WTC11 (cell line): ENCODE measurements around the gene STAC. TPM values are rescaled to one million over a fixed set of nuclear protein-coding genes. Genes with fewer than 3 reads are reported as not detected.

ENCODE experiments used
- ATAC-seq: fragments of 200-7000 bp; cut with Tn5 transposase; 2 replicates; pipeline ENCODE4 v1.10.0; 2021; ENCODE audit warnings: mild to moderate bottlenecking, moderate library complexity
- CTCF ChIA-PET: fragments of 300-600 bp; sonication (Branson Sonifier 250); formaldehyde crosslinking; loops from one replicate; lab custom pipeline; 2021; ENCODE audit warnings: antibody characterized with exemption; lab: Charles Lee
- POLR2A ChIA-PET: fragments of 350-600 bp; sonication (Branson Sonifier 250); formaldehyde crosslinking; loops from one replicate; lab custom pipeline; 2021; ENCODE audit warnings: antibody characterized with exemption; lab: Charles Lee
- DNase-seq: peaks from one replicate; pipeline ENCODE4 v3.0.0; 2021; ENCODE audit warnings: low spot score
- H3K27ac Mint-ChIP-seq: 2 replicates; pipeline ENCODE4 v1.8.0; 2021; ENCODE audit warnings: mixed read lengths
- H3K27me3 Mint-ChIP-seq: 2 replicates; pipeline ENCODE4 v1.8.0; 2021; ENCODE audit warnings: low read depth, mild to moderate bottlenecking, moderate library complexity, mixed read lengths
- H3K36me3 Mint-ChIP-seq: 2 replicates; pipeline ENCODE4 v1.8.0; 2021; ENCODE audit warnings: mixed read lengths
- H3K4me1 Mint-ChIP-seq: 2 replicates; pipeline ENCODE4 v1.8.0; 2022; ENCODE audit warnings: mixed read lengths
- H3K4me3 Mint-ChIP-seq: 2 replicates; pipeline ENCODE4 v1.8.0; 2021; ENCODE audit warnings: mild to moderate bottlenecking, moderate library complexity, mixed read lengths
- H3K9me3 Mint-ChIP-seq: 2 replicates; pipeline ENCODE4 v1.8.0; 2021; ENCODE audit warnings: mixed read lengths
- CBFB ChIP-seq: sonication (generic); formaldehyde crosslinking; IDR thresholded peaks from 2 replicates; pipeline ENCODE4 v1.8.1; 2022; ENCODE audit warnings: mild to moderate bottlenecking, low read depth, missing genetic modification reagents
- FOXJ3 ChIP-seq: sonication (generic); formaldehyde crosslinking; IDR thresholded peaks from 2 replicates; pipeline ENCODE4 v1.9.0; 2021; ENCODE audit warnings: missing genetic modification reagents, mild to moderate bottlenecking, borderline replicate concordance
- GABPB1 ChIP-seq: sonication (generic); formaldehyde crosslinking; IDR thresholded peaks from 2 replicates; pipeline ENCODE4 v1.8.1; 2023; ENCODE audit warnings: mild to moderate bottlenecking, missing genetic modification reagents
- MYBL2 ChIP-seq: sonication (generic); formaldehyde crosslinking; IDR thresholded peaks from 2 replicates; pipeline ENCODE4 v1.8.1; 2023; ENCODE audit warnings: mild to moderate bottlenecking, moderate library complexity, missing genetic modification reagents
- NR1H2 ChIP-seq: sonication (generic); formaldehyde crosslinking; IDR thresholded peaks from 2 replicates; pipeline ENCODE4 v1.9.0; 2021; ENCODE audit warnings: mild to moderate bottlenecking, moderate library complexity, missing genetic modification reagents
- RELA ChIP-seq: sonication (generic); formaldehyde crosslinking; IDR thresholded peaks from 2 replicates; pipeline ENCODE4 v1.8.1; 2022; ENCODE audit warnings: missing genetic modification reagents, mild to moderate bottlenecking, borderline replicate concordance
- SOX15 ChIP-seq: fragments of 250-450 bp; sonication (Bioruptor Pico); IDR thresholded peaks from 2 replicates; pipeline ENCODE4 v1.9.0; 2021; ENCODE audit warnings: mild to moderate bottlenecking
- TCF7 ChIP-seq: sonication (generic); formaldehyde crosslinking; IDR thresholded peaks from 2 replicates; pipeline ENCODE4 v1.8.0; 2022; ENCODE audit warnings: mild to moderate bottlenecking, low read depth, missing genetic modification reagents, moderate library complexity
- ZNF121 ChIP-seq: sonication (generic); formaldehyde crosslinking; IDR thresholded peaks from 2 replicates; pipeline ENCODE4 v1.8.0; 2023; ENCODE audit warnings: missing genetic modification reagents
- total RNA-seq: library from RNA; stranded (reverse); gene quantifications from 3 replicates; pipeline ENCODE4 v1.2.3, GENCODE V29; 2021
- TF ChIP-seq, protein P1 (sequence below): sonication (generic); formaldehyde crosslinking; conservative IDR thresholded peaks from 2 replicates; pipeline ENCODE4 v1.8.1; 2023; ENCODE audit warnings: mild to moderate bottlenecking, low read depth, missing genetic modification reagents, moderate library complexity
- TF ChIP-seq, protein P2 (sequence below): sonication (generic); formaldehyde crosslinking; IDR thresholded peaks from 2 replicates; pipeline ENCODE4 v1.8.1; 2023; ENCODE audit warnings: mild to moderate bottlenecking, moderate library complexity, missing genetic modification reagents
- TF ChIP-seq, protein P3 (sequence below): sonication (generic); formaldehyde crosslinking; IDR thresholded peaks from 2 replicates; pipeline ENCODE4 v1.8.1; 2023; ENCODE audit warnings: mild to moderate bottlenecking, missing genetic modification reagents
- TF ChIP-seq, protein P4 (sequence below): sonication (generic); formaldehyde crosslinking; IDR thresholded peaks from 2 replicates; pipeline ENCODE4 v1.8.0; 2022; ENCODE audit warnings: mild to moderate bottlenecking, missing genetic modification reagents
- TF ChIP-seq, protein P5 (sequence below): fragments of 200-600 bp; IDR thresholded peaks from 2 replicates; pipeline ENCODE4 v1.8.0; 2022; ENCODE audit warnings: antibody characterized with exemption
- TF ChIP-seq, protein P6 (sequence below): sonication (generic); formaldehyde crosslinking; IDR thresholded peaks from 2 replicates; pipeline ENCODE4 v1.8.1; 2023; ENCODE audit warnings: mild to moderate bottlenecking, missing genetic modification reagents, moderate library complexity
- TF ChIP-seq, protein P7 (sequence below): fragments of 250-450 bp; sonication (Bioruptor Pico); IDR thresholded peaks from 2 replicates; pipeline ENCODE4 v1.9.0; 2021; ENCODE audit warnings: moderate library complexity, mild to moderate bottlenecking, inconsistent platforms, borderline replicate concordance
- TF ChIP-seq, protein P8 (sequence below): sonication (generic); formaldehyde crosslinking; IDR thresholded peaks from 2 replicates; pipeline ENCODE4 v1.8.1; 2023; ENCODE audit warnings: mild to moderate bottlenecking, missing genetic modification reagents
- TF ChIP-seq, protein P9 (sequence below): fragments of 250-450 bp; sonication (Bioruptor Pico); IDR thresholded peaks from 2 replicates; pipeline ENCODE4 v1.9.0; 2021; ENCODE audit warnings: mild to moderate bottlenecking, borderline replicate concordance

The STAC gene
- total RNA-seq, 1 experiment from 2014 or later: 5.6 TPM

DNA sequence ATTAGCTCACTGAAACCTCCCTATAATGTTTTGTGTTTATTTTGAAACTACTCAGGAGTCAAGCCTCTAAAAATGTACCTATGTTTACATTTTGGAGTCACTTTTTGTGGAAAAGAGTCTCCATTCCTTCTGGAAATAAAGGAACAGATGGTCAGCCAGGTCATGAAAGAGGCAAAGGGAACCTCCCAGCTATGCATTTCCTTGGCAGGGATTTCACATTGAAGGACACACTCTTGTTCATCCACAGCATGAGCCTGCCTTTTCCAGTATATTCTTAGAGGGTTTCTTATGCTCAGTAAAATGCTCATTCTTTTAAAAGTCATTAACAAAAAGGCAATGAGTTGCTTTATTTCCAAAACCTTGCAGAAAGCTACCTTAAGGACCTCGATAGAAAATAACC lies 20.8 kb downstream of the STAC start (continued):
- TF ChIP-seq, protein P1, sequence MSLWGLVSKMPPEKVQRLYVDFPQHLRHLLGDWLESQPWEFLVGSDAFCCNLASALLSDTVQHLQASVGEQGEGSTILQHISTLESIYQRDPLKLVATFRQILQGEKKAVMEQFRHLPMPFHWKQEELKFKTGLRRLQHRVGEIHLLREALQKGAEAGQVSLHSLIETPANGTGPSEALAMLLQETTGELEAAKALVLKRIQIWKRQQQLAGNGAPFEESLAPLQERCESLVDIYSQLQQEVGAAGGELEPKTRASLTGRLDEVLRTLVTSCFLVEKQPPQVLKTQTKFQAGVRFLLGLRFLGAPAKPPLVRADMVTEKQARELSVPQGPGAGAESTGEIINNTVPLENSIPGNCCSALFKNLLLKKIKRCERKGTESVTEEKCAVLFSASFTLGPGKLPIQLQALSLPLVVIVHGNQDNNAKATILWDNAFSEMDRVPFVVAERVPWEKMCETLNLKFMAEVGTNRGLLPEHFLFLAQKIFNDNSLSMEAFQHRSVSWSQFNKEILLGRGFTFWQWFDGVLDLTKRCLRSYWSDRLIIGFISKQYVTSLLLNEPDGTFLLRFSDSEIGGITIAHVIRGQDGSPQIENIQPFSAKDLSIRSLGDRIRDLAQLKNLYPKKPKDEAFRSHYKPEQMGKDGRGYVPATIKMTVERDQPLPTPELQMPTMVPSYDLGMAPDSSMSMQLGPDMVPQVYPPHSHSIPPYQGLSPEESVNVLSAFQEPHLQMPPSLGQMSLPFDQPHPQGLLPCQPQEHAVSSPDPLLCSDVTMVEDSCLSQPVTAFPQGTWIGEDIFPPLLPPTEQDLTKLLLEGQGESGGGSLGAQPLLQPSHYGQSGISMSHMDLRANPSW (CRISPR knock-in tag): no peak

DNA sequence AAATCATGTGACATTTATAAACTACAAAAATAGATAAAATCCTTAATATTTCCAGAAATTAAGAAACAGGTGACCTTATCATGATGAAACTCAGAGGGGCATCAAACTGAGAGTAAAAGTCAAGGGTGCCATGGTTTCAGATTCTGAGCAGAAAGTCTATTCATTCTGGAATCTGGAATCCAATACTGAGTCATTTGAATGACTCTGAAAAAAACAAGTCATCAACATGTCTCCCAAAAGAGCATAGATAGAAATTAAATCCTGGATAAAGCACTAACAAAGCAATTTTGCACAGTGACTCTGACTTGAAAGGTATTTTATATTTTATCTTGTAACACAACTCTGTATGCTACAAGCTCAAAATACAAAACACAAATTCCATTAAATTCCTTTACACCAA lies 23.4 kb downstream of the STAC start:
- Mint-ChIP-seq H3K4me1 (0 out of 2 replicates have a peak, but pooled peaks cover 7% of the 10 kb centered on the region), H3K36me3 (no peaks in the 10 kb centered on the region), H3K9me3 (no peaks in the 10 kb centered on the region), H3K27ac (no peak overlapping the region), H3K27me3 (no peaks in the 10 kb centered on the region), H3K4me3 (no peak overlapping the region)
- CTCF ChIA-PET: no interaction called here
- POLR2A ChIA-PET: no interaction called here
- TF ChIP-seq, protein P2, sequence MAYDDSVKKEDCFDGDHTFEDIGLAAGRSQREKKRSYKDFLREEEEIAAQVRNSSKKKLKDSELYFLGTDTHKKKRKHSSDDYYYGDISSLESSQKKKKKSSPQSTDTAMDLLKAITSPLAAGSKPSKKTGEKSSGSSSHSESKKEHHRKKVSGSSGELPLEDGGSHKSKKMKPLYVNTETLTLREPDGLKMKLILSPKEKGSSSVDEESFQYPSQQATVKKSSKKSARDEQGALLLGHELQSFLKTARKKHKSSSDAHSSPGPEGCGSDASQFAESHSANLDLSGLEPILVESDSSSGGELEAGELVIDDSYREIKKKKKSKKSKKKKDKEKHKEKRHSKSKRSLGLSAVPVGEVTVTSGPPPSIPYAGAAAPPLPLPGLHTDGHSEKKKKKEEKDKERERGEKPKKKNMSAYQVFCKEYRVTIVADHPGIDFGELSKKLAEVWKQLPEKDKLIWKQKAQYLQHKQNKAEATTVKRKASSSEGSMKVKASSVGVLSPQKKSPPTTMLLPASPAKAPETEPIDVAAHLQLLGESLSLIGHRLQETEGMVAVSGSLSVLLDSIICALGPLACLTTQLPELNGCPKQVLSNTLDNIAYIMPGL (CRISPR knock-in tag): no peak
- no peak for TF ChIP-seq ZNF121
- TF ChIP-seq FOXJ3: no peak
- TF ChIP-seq, protein P3, sequence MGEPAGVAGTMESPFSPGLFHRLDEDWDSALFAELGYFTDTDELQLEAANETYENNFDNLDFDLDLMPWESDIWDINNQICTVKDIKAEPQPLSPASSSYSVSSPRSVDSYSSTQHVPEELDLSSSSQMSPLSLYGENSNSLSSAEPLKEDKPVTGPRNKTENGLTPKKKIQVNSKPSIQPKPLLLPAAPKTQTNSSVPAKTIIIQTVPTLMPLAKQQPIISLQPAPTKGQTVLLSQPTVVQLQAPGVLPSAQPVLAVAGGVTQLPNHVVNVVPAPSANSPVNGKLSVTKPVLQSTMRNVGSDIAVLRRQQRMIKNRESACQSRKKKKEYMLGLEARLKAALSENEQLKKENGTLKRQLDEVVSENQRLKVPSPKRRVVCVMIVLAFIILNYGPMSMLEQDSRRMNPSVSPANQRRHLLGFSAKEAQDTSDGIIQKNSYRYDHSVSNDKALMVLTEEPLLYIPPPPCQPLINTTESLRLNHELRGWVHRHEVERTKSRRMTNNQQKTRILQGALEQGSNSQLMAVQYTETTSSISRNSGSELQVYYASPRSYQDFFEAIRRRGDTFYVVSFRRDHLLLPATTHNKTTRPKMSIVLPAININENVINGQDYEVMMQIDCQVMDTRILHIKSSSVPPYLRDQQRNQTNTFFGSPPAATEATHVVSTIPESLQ: no peak
- TF ChIP-seq GABPB1 (CRISPR knock-in tag): no peak
- TF ChIP-seq TCF7 (CRISPR knock-in tag): no peak
- TF ChIP-seq, protein P4, sequence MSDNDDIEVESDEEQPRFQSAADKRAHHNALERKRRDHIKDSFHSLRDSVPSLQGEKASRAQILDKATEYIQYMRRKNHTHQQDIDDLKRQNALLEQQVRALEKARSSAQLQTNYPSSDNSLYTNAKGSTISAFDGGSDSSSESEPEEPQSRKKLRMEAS (CRISPR knock-in tag): no peak
- TF ChIP-seq, protein P5, sequence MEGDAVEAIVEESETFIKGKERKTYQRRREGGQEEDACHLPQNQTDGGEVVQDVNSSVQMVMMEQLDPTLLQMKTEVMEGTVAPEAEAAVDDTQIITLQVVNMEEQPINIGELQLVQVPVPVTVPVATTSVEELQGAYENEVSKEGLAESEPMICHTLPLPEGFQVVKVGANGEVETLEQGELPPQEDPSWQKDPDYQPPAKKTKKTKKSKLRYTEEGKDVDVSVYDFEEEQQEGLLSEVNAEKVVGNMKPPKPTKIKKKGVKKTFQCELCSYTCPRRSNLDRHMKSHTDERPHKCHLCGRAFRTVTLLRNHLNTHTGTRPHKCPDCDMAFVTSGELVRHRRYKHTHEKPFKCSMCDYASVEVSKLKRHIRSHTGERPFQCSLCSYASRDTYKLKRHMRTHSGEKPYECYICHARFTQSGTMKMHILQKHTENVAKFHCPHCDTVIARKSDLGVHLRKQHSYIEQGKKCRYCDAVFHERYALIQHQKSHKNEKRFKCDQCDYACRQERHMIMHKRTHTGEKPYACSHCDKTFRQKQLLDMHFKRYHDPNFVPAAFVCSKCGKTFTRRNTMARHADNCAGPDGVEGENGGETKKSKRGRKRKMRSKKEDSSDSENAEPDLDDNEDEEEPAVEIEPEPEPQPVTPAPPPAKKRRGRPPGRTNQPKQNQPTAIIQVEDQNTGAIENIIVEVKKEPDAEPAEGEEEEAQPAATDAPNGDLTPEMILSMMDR: no peak
- TF ChIP-seq, protein P6, sequence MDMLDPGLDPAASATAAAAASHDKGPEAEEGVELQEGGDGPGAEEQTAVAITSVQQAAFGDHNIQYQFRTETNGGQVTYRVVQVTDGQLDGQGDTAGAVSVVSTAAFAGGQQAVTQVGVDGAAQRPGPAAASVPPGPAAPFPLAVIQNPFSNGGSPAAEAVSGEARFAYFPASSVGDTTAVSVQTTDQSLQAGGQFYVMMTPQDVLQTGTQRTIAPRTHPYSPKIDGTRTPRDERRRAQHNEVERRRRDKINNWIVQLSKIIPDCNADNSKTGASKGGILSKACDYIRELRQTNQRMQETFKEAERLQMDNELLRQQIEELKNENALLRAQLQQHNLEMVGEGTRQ (CRISPR knock-in tag): no peak
- no peak for TF ChIP-seq NR1H2 (CRISPR knock-in tag)
- TF ChIP-seq, protein P7, sequence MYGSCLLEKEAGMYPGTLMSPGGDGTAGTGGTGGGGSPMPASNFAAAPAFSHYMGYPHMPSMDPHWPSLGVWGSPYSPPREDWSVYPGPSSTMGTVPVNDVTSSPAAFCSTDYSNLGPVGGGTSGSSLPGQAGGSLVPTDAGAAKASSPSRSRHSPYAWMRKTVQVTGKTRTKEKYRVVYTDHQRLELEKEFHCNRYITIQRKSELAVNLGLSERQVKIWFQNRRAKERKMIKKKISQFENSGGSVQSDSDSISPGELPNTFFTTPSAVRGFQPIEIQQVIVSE (CRISPR knock-in tag): no peak
- TF ChIP-seq MYBL2 (CRISPR knock-in tag): no peak
- TF ChIP-seq CBFB: no peak
- no peak for TF ChIP-seq RELA (CRISPR knock-in tag)
- TF ChIP-seq, protein P8, sequence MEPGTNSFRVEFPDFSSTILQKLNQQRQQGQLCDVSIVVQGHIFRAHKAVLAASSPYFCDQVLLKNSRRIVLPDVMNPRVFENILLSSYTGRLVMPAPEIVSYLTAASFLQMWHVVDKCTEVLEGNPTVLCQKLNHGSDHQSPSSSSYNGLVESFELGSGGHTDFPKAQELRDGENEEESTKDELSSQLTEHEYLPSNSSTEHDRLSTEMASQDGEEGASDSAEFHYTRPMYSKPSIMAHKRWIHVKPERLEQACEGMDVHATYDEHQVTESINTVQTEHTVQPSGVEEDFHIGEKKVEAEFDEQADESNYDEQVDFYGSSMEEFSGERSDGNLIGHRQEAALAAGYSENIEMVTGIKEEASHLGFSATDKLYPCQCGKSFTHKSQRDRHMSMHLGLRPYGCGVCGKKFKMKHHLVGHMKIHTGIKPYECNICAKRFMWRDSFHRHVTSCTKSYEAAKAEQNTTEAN (CRISPR knock-in tag): no peak
- TF ChIP-seq, protein P9, sequence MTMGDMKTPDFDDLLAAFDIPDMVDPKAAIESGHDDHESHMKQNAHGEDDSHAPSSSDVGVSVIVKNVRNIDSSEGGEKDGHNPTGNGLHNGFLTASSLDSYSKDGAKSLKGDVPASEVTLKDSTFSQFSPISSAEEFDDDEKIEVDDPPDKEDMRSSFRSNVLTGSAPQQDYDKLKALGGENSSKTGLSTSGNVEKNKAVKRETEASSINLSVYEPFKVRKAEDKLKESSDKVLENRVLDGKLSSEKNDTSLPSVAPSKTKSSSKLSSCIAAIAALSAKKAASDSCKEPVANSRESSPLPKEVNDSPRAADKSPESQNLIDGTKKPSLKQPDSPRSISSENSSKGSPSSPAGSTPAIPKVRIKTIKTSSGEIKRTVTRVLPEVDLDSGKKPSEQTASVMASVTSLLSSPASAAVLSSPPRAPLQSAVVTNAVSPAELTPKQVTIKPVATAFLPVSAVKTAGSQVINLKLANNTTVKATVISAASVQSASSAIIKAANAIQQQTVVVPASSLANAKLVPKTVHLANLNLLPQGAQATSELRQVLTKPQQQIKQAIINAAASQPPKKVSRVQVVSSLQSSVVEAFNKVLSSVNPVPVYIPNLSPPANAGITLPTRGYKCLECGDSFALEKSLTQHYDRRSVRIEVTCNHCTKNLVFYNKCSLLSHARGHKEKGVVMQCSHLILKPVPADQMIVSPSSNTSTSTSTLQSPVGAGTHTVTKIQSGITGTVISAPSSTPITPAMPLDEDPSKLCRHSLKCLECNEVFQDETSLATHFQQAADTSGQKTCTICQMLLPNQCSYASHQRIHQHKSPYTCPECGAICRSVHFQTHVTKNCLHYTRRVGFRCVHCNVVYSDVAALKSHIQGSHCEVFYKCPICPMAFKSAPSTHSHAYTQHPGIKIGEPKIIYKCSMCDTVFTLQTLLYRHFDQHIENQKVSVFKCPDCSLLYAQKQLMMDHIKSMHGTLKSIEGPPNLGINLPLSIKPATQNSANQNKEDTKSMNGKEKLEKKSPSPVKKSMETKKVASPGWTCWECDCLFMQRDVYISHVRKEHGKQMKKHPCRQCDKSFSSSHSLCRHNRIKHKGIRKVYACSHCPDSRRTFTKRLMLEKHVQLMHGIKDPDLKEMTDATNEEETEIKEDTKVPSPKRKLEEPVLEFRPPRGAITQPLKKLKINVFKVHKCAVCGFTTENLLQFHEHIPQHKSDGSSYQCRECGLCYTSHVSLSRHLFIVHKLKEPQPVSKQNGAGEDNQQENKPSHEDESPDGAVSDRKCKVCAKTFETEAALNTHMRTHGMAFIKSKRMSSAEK (CRISPR knock-in tag): no peak
- no peak for TF ChIP-seq SOX15 (CRISPR knock-in tag)
- DNase-seq: no peak
- no peak for ATAC-seq
